Ovary (tissue), 9 donors: ENCODE measurements around the gene KCNIP1. TPM values are rescaled to one million over a fixed set of nuclear protein-coding genes. Genes with fewer than 3 reads are reported as not detected.

ENCODE experiments used
- DNase-seq, 5 donors: peaks; one replicate each; pipeline ENCODE4 v3.0.0-alpha.2; 2019 to 2020
- H3K27ac ChIP-seq, 2 donors: fragments of 200-600 bp; one replicate each; pipeline versions ENCODE4 v1.5.1 to v1.8.0; 2019 to 2022
- H3K27me3 ChIP-seq: fragments of 200-600 bp; one replicate; pipeline ENCODE4 v1.8.0; 2022
- H3K36me3 ChIP-seq: fragments of 200-600 bp; sonication (generic); one replicate; pipeline ENCODE4 v1.5.1; 2019
- H3K4me1 ChIP-seq: one replicate; pipeline ENCODE4 v1.8.1; 2013; ENCODE audit warnings: mild to moderate bottlenecking, moderate library complexity; ENCODE audit not compliant: insufficient read depth
- H3K4me3 ChIP-seq: fragments of 200-600 bp; sonication (generic); one replicate; pipeline ENCODE4 v1.5.1; 2017
- H3K9me3 ChIP-seq, 2 donors: fragments of 200-600 bp in 1 of 2; sonication (generic) in 1 of 2; one replicate each; pipeline versions ENCODE4 v1.5.1 to v1.8.1; 2013 to 2019; ENCODE audit warnings: mild to moderate bottlenecking in 1 of 2, moderate library complexity in 1 of 2
- CTCF ChIP-seq, 3 donors: fragments of 450-650 bp in 2 of 3; fragments of 200-600 bp in 1 of 3; IDR thresholded peaks; one replicate each; pipeline versions ENCODE4 v1.5.1 to v1.8.0; 2016 to 2022; ENCODE audit warnings: antibody characterized with exemption in 3 of 3, mild to moderate bottlenecking in 1 of 3
- EP300 ChIP-seq: sonication (generic); formaldehyde crosslinking; IDR thresholded peaks from one replicate; pipeline ENCODE4 v1.6.1; 2017; ENCODE audit warnings: antibody characterized with exemption
- POLR2A ChIP-seq: fragments of 450-650 bp; IDR thresholded peaks from one replicate; pipeline ENCODE4 v1.6.1; 2017; ENCODE audit warnings: antibody characterized with exemption, mild to moderate bottlenecking, moderate library complexity
- WGBS, 3 donors: extraction: QIAGEN DNeasy Blood & Tissue Kit in 1 of 3; methylation state at CpG; one replicate each; pipeline versions ENCODE4 v1.1.5 to v1.1.7; 2013 to 2017; 5-methylcytosine and 5-hydroxymethylcytosine counted together
- intact Hi-C, 4 donors: fragments of 100-400 bp; cut with DNase I; formaldehyde crosslinking; loops; one replicate each; pipeline versions ENCODE4 v1.11.0 to v1.15.1; 2022 to 2023
- polyA plus RNA-seq, 2 donors: library from polyadenylated mRNA; stranded (reverse); fragments of 200-250 nt in 1 of 2; fragments of 350-450 nt in 1 of 2; fragmentation: Illumina TruSeq in 1 of 2; extraction: RNeasy Lipid Tissue Mini Kit (QIAGEN cat#74804) in 1 of 2; gene quantifications; one replicate each; pipeline ENCODE4 v1.2.3, GENCODE V29; 2013 to 2014
- total RNA-seq, 7 donors: library from RNA; depleted of rRNA in 2 of 7; stranded (reverse); fragments of >200 nt in 2 of 7; fragmentation: NEBNext Ultra II Directional in 3 of 7; extraction: Animal tissue kit (Norgen Biotek cat#: 25700) in 3 of 7; gene quantifications; one replicate each; pipeline versions ENCODE4 v1.1.0 to v1.2.4, GENCODE V29; 2016 to 2023
- donor health status: DM: no; HTN: no; CAD: no; lungs with moderate emphysema.
- donor health status: DM: no; HTN: no; CAD: no.
- donor health status: Bipolar disorder and iron deficiency.
- donor health status: DM: yes; HTN: yes; CAD: no.
- donor health status: DM: no; HTN: no; CAD: no.
- donor health status: DM: yes; HTN: yes; CAD: no.

Gene KCNIP1
- total and polyA plus RNA-seq, 9 donors: 0.20 to 2.2 (median 0.66) TPM

- Histone ChIP-seq H3K27ac (no peak overlapping the region), H3K4me3 (no peak overlapping the region), H3K9me3 (no peaks in the 10 kb centered on the region), H3K4me1 (no peaks in the 10 kb centered on the region), H3K36me3 (no peaks in the 10 kb centered on the region), H3K27me3 (no peaks in the 10 kb centered on the region)
- intact Hi-C loops: no loop called here
- TF ChIP-seq EP300: no peak
- TF ChIP-seq POLR2A: no peak
- no peak for TF ChIP-seq CTCF (IDR thresholded peaks at IDR 0.05)
- WGBS, 3 donors: 86 to 94% (median 89%) methylated on average over 6 of the region's 6 CpGs
- no peak for DNase-seq
Observed at GRCh38 chr5:170721681-170722080, 217.9 kb downstream of the KCNIP1 start.

GRCh38 chr5:170722316-170722715 lies 218.5 kb downstream of the KCNIP1 start:
- H3K4me1 ChIP-seq: no peaks in the 10 kb centered on the region
- no peak for TF ChIP-seq POLR2A
- no peak for TF ChIP-seq CTCF (IDR thresholded peaks at IDR 0.05)
- no peak for TF ChIP-seq EP300
- 66 to 87% (median 71%) methylated on average over 3 of the region's 3 CpGs for WGBS, 3 donors

GRCh38 chr5:170731052-170731451 lies 227.2 kb downstream of the KCNIP1 start:
- Histone ChIP-seq H3K27me3 (no peaks in the 10 kb centered on the region), H3K9me3 (no peaks in the 10 kb centered on the region), H3K36me3 (no peaks in the 10 kb centered on the region), H3K4me1 (no peaks in the 10 kb centered on the region), H3K27ac (no peak overlapping the region), H3K4me3 (no peak overlapping the region)
- 81 to 84% (median 83%) methylated on average over 1 of the region's 1 CpG for WGBS, 3 donors
- TF ChIP-seq EP300 (no peak), POLR2A (no peak), CTCF (IDR thresholded peaks at IDR 0.05) (no peak)
- DNase-seq: no peak
- intact Hi-C loops: no loop called here

More at GRCh38 chr5:170722316-170722715, 218.5 kb downstream of the KCNIP1 start:
- H3K27me3 ChIP-seq: no peaks in the 10 kb centered on the region
- H3K36me3 ChIP-seq: no peaks in the 10 kb centered on the region
- no peaks in the 10 kb centered on the region for H3K9me3 ChIP-seq
- DNase-seq: no peak
- no peak overlapping the region for H3K27ac ChIP-seq
- no peak overlapping the region for H3K4me3 ChIP-seq
- intact Hi-C loops: no loop called here

GRCh38 chr5:170732685-170733084 lies 228.9 kb downstream of the KCNIP1 start:
- no peaks in the 10 kb centered on the region for H3K36me3 ChIP-seq
- WGBS, 3 donors: 53 to 60% (median 55%) methylated on average over 2 of the region's 2 CpGs
- DNase-seq: no peak
- no peak overlapping the region for H3K4me3 ChIP-seq
- no peaks in the 10 kb centered on the region for H3K27me3 ChIP-seq
- intact Hi-C loops: no loop called here
- no peaks in the 10 kb centered on the region for H3K4me1 ChIP-seq
- no peaks in the 10 kb centered on the region for H3K9me3 ChIP-seq
- no peak for TF ChIP-seq POLR2A
- TF ChIP-seq CTCF (IDR thresholded peaks at IDR 0.05): no peak
- TF ChIP-seq EP300: no peak
- H3K27ac ChIP-seq: no peak overlapping the region

GRCh38 chr5:170736966-170737365 lies 233.1 kb downstream of the KCNIP1 start:
- no peak for TF ChIP-seq EP300
- no peak for TF ChIP-seq CTCF (IDR thresholded peaks at IDR 0.05)
- no peak for TF ChIP-seq POLR2A
- Histone ChIP-seq H3K27me3 (no peaks in the 10 kb centered on the region), H3K9me3 (no peaks in the 10 kb centered on the region), H3K27ac (no peak overlapping the region), H3K4me3 (no peak overlapping the region), H3K36me3 (no peaks in the 10 kb centered on the region), H3K4me1 (no peaks in the 10 kb centered on the region)
- no peak for DNase-seq
- 27 to 42% (median 32%) methylated on average over 3 of the region's 3 CpGs for WGBS, 3 donors
- intact Hi-C loops: no loop called here
